ENCODE measurements around the gene MET. TPM values are rescaled to one million over a fixed set of nuclear protein-coding genes. Genes with fewer than 3 reads are reported as not detected.
"Not testable (repeated sequence)": the region's sequence is repeated elsewhere in the genome, so short reads cannot be mapped to it uniquely, and the experiment has no call there.

MET gene
- 1 to 10 TPM in 1 of 2 donors, under 1 TPM in 1; 0.33 to 3.6 TPM for total RNA-seq

DNA sequence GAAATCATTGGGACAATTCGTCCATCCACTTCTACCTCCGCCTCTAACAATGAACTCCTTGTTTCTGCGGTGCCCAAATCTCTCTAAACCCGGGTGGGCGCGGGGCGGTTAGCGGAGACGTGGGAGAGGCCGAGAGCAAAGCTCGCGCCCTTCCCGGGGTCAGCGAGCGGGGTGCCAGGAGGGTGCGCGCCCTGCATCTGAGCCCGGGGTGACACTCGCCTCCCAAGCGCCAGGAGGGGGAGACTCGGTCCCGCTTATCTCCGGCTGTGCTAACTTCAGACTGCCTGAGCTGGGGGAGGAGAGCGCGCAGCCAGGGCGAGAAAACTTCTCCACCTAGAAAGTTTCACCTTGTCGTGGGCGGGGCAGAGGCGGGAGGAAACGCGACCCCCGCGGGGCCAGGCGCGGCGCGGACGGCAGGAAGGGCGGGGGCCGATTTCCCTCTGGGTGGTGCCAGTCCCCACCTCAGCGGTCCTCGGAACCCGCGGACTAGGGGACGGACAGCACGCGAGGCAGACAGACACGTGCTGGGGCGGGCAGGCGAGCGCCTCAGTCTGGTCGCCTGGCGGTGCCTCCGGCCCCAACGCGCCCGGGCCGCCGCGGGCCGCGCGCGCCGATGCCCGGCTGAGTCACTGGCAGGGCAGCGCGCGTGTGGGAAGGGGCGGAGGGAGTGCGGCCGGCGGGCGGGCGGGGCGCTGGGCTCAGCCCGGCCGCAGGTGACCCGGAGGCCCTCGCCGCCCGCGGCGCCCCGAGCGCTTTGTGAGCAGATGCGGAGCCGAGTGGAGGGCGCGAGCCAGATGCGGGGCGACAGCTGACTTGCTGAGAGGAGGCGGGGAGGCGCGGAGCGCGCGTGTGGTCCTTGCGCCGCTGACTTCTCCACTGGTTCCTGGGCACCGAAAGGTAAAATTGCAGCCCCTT is at the start of gene MET:
MET (plus strand) TSS at position 516 of the 915 bp plus-strand sequence. CDS start 26,889 bp downstream, outside the sequence.
- no peak within 1 kb of the TSS for H3K27ac Mint-ChIP-seq
- no peaks in the 10 kb centered on the region for H3K36me3 Mint-ChIP-seq
- ATAC-seq = peak; percentile 85 to 87
- H3K4me1 Mint-ChIP-seq (ENCODE audit: low read depth in 2 of 2) = peaks cover 0 to 7% of the 10 kb centered on the region in 2 donors
- H3K4me3 Mint-ChIP-seq = peak within 1 kb of the TSS; percentile 55
- DNase-seq (ENCODE audit: low spot score) = no peak
- H3K9me3 Mint-ChIP-seq = no peaks in the 10 kb centered on the region
- peaks cover 33 to 62% of the 10 kb centered on the region in 2 donors for H3K27me3 Mint-ChIP-seq

DNA sequence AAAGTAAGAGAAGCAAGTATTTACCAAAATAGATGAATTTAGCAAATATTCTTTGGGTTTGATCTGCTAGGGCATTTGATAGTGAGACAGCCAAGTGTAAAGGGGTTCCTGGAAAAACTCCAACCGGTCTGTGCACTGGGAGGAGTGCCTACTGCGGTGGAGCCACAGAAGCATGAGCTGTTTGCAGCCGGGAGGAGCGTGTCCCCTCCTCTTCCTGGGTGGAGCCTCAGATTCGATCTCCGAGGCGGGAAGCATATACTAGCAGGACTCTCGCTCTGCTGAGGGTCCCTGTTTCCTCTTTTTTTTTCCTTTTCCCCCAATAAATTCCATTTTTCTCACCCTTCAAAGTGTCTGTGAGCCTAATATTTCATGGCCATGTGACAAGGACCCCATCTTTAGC is 45.1 kb upstream of the MET start:
- no peak overlapping the region for H3K27ac Mint-ChIP-seq
- H3K27me3 Mint-ChIP-seq = peaks cover 15 to 19% of the 10 kb centered on the region in 2 donors
- H3K4me3 Mint-ChIP-seq = no peak overlapping the region
- ATAC-seq = no peak
- no peaks in the 10 kb centered on the region for H3K36me3 Mint-ChIP-seq
- no peaks in the 10 kb centered on the region for H3K9me3 Mint-ChIP-seq
- DNase-seq (ENCODE audit: low spot score) = no peak
- H3K4me1 Mint-ChIP-seq (ENCODE audit: low read depth in 2 of 2) = no peaks in the 10 kb centered on the region

DNA sequence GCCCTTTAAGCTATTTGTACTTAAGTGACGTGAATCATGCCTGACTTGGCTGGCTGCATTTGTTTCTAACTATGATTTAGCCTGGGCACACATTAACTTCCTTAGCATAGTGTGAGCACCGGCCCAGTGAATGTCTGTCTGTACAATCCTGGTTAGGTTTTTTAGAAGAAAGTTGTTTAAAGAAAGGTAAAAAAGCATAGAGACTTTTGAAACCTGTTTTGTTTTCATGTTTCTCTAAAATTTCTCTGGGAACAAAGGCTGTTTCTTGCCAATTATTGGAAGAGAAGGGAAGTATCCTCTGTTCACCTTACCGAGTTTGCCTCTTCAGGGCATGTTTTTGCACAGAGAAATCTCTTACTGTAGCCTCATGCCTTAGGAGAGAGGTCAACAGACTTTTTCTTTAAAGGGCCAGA is 42.9 kb upstream of the MET start:
- Mint-ChIP-seq H3K27ac (no peak overlapping the region), H3K36me3 (no peaks in the 10 kb centered on the region), H3K9me3 (no peaks in the 10 kb centered on the region), H3K4me3 (no peak overlapping the region), H3K4me1 (ENCODE audit: low read depth in 2 of 2) (no peaks in the 10 kb centered on the region), H3K27me3 (peaks cover 13 to 15% of the 10 kb centered on the region in 2 donors)
- no peak for ATAC-seq
- DNase-seq (ENCODE audit: low spot score) = no peak

DNA sequence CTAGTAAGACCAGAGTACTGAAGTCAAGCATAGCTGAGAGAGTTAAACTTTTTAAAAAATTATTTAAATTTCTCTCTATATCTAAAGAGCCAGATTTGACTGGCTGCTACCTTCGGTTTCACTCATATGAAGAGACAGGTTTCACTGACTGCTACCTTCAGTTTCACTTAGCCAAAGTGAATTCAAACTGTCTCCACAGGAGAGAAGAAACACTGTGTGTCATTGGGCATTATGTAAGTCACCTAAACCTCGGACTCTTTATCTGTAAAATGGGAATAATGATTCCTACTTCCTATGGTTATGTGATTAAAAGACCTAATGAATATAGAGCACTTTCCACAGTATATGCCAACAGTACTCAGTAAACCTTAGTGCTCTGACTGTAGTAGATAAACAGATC is 41.6 kb upstream of the MET start:
- Mint-ChIP-seq H3K36me3 (no peaks in the 10 kb centered on the region), H3K9me3 (no peaks in the 10 kb centered on the region), H3K27ac (no peak overlapping the region), H3K4me3 (no peak overlapping the region), H3K4me1 (ENCODE audit: low read depth in 2 of 2) (no peaks in the 10 kb centered on the region), H3K27me3 (peaks cover 10 to 15% of the 10 kb centered on the region in 2 donors)
- ATAC-seq = peak in 1 of 2 donors; percentile 75
- no peak for DNase-seq (ENCODE audit: low spot score)

DNA sequence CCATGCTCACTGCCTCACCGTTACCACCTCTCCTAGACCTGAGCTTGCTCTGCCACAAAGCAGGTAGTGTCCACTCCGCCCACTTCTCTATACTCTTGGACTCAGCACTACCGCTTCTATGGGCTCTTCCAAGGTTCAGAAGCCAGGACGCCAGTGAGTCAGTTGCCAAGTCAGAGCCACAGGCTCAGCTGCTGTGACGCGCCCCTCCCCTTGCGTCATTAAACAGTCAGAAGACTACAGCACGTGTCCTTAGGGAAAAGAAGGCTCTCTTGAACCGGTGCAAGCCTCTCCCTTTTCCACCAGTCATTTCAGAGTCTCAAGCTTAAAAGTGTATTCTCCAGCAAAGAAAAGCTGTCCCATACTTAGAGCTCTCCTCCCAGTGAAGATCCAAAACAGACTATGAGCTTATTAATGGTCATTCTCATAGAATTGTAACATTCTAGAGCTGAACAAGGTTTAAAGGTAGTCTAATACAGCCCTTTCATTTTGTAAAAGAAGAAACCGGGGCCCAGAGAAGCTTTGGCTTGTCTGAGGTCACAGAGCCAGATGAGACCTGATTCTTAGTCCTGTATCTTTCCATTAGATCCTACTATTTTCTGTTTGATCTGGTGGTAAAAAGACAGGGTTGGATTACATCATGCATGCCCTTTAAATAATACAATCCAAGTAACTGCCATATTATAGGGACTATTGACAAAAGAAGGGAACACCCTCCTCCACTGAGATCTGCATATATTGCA is 40.9 kb upstream of the MET start:
- peaks cover 3 to 10% of the 10 kb centered on the region in 2 donors for H3K27me3 Mint-ChIP-seq
- H3K4me1 Mint-ChIP-seq (ENCODE audit: low read depth in 2 of 2) = no peaks in the 10 kb centered on the region
- DNase-seq (ENCODE audit: low spot score) (no peak), ATAC-seq (peak in 1 of 2 donors; percentile 26)
- H3K4me3 Mint-ChIP-seq = peak overlapping the region; percentile 6
- H3K27ac Mint-ChIP-seq = no peak overlapping the region
- H3K9me3 Mint-ChIP-seq = no peaks in the 10 kb centered on the region
- no peaks in the 10 kb centered on the region for H3K36me3 Mint-ChIP-seq

DNA sequence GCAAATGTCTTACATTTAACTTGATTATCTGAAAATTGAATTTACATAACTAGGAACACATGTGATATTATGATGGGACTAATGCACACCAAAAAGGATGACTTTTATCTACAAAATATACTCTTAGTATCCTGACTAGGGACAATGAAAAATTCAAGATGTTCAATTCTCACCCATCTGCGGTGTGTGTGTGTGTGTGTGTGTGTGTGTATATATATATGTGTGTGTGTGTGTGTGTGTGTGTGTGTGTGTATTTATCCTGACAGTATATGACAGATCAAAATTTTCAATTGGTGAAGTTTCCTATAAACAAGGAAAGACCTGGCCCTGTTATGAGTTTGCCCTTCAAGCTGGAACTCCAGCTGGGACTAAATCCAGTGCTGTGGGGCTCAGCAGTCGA is 40.3 kb upstream of the MET start:
- no peak overlapping the region for H3K4me3 Mint-ChIP-seq
- H3K4me1 Mint-ChIP-seq (ENCODE audit: low read depth in 2 of 2) = no peaks in the 10 kb centered on the region
- DNase-seq (ENCODE audit: low spot score) (no peak), ATAC-seq (no peak)
- no peaks in the 10 kb centered on the region for H3K36me3 Mint-ChIP-seq
- peaks cover 0 to 7% of the 10 kb centered on the region in 2 donors for H3K27me3 Mint-ChIP-seq
- H3K27ac Mint-ChIP-seq = no peak overlapping the region
- H3K9me3 Mint-ChIP-seq = no peaks in the 10 kb centered on the region

DNA sequence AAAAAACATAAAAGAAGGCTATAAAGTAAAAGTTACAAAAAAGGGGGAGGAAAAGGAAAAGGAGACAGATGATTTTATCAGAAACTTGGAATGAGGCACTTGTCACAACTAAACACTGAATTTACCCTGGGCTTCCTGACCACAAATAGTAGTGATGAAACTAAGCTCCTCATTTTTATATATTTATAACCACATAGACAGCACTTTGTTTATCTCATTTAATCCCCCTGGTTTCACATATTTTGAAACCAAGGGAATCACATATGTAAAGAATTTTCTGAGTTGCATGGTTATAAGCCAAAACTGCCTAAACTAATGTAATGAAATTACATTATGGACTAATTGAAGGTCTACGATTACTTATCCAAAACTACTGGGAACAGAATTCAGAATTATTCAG is 39.6 kb upstream of the MET start:
- Mint-ChIP-seq H3K9me3 (no peaks in the 10 kb centered on the region), H3K4me1 (ENCODE audit: low read depth in 2 of 2) (no peaks in the 10 kb centered on the region), H3K36me3 (no peaks in the 10 kb centered on the region), H3K27ac (no peak overlapping the region), H3K27me3 (peaks cover 5 to 7% of the 10 kb centered on the region in 2 donors), H3K4me3 (no peak overlapping the region)
- no peak for ATAC-seq
- DNase-seq (ENCODE audit: low spot score) = no peak

DNA sequence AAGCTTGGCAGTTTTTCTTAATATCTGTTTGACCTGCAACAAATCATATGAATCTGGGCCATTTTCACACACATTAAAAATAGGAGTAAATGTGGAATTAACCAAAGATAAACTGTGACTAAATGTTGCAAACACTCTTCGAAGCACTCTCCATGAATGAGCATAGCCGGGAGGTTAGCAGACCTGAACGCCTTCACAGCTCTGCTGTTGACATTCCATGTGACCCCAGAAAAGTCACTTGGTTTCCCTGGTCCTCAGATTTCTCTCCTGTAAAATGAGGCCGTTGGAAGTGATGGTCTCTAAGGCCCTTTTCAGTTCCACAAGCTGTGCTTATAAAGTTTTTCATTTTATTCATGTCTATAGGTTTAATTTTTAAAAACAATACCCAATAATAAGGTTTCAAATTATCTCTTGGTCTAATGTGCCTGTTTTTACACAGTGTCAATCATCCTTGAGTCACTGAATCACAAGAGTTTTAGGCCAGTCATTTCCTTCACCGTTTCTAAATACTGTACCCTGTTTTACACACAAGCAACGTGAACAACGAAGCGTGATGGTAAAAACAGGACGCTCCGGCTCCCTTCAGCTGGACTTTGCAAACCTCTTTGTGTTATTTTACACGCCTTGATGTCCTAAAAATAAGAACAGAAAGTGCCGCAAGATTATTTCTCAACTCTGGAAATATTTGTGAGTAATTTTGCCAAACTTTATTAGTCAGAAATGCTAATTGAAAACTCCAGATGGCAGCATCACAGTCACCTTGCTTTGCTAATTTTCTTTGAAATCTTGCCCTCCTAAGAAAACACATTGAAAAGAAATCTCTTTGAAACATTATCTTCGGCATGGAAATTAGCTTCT is 38.6 kb upstream of the MET start:
- H3K27me3 Mint-ChIP-seq = peaks cover 5 to 7% of the 10 kb centered on the region in 2 donors
- H3K9me3 Mint-ChIP-seq = no peaks in the 10 kb centered on the region
- H3K4me3 Mint-ChIP-seq = no peak overlapping the region
- H3K27ac Mint-ChIP-seq = no peak overlapping the region
- peak in 1 of 2 donors; percentile 50 for ATAC-seq
- no peaks in the 10 kb centered on the region for H3K36me3 Mint-ChIP-seq
- DNase-seq (ENCODE audit: low spot score) = no peak
- H3K4me1 Mint-ChIP-seq (ENCODE audit: low read depth in 2 of 2) = no peaks in the 10 kb centered on the region

DNA sequence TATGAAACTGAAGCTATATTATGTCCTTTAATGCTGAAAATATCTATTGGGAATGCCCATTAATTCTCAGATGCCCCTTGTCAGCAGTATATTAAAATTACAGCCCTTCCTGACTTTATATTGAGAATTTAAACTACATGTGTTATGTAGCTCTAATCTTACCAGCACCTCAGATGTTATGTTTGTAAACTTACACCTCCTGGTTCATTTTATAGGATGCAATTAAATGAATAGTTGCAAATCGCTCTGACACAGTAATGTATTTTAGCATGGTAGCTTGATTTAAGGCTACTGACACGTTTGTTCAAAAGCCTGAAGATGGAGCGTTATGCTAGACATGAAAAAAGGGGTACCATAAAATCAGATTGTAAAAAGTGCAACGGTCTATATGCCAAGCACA is 35.0 kb upstream of the MET start:
- no peaks in the 10 kb centered on the region for H3K4me1 Mint-ChIP-seq (ENCODE audit: low read depth in 2 of 2)
- no peak for ATAC-seq
- no peaks in the 10 kb centered on the region for H3K36me3 Mint-ChIP-seq
- no peaks in the 10 kb centered on the region for H3K9me3 Mint-ChIP-seq
- no peak overlapping the region for H3K27ac Mint-ChIP-seq
- no peak for DNase-seq (ENCODE audit: low spot score)
- H3K27me3 Mint-ChIP-seq = peaks cover 3 to 5% of the 10 kb centered on the region in 2 donors
- no peak overlapping the region for H3K4me3 Mint-ChIP-seq

DNA sequence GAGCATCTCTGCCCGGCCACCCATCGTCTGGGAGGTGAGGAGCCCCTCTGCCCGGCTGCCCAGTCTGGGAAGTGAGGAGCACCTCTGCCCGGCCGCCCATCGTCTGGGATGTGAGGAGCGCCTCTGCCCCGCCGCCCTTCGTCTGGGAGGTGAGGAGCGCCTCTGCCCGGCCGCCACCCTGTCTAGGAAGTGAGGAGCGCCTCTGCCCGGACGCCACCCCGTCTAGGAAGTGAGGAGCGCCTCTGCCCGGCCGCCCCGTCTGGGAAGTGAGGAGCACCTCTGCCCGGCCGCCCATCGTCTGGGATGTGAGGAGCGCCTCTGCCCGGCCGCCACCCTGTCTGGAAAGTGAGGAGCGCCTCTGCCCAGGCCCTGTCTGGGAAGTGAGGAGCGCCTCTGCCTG is 33.4 kb upstream of the MET start:
- DNase-seq (ENCODE audit: low spot score); ATAC-seq; H3K9me3 Mint-ChIP-seq; H3K4me3 Mint-ChIP-seq; H3K27me3 Mint-ChIP-seq; H3K27ac Mint-ChIP-seq; H3K36me3 Mint-ChIP-seq; H3K4me1 Mint-ChIP-seq (ENCODE audit: low read depth in 2 of 2): not testable (repeated sequence)

DNA sequence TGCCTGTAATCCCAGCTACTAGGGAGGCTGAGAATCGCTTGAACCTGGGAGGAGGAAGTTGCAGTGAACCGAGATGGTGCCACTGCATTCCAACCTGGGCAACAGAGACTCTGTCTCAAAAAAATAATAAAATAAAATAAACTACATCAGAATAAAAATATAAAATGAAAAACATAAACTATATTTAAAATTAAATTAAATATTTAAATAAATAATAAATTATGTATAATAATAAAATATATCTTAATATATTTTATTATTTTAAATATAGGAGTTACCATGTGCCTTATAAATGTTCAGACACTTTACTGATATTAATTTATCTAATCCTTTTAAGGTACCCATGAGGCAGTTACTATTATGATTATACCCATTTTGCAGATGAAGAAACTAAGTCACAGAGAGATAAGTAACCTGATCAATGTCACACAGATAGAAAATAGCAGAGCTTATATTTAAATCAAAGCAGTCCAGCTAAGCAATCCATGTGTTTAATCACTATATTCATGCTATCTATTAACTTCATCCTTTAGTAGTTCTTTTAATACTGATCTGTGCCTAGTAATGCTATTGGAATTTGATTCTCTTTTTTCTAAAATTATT is 30.3 kb upstream of the MET start:
- no peaks in the 10 kb centered on the region for H3K4me1 Mint-ChIP-seq (ENCODE audit: low read depth in 2 of 2)
- H3K27me3 Mint-ChIP-seq = peaks cover 8 to 13% of the 10 kb centered on the region in 2 donors
- H3K36me3 Mint-ChIP-seq = no peaks in the 10 kb centered on the region
- ATAC-seq (no peak), DNase-seq (ENCODE audit: low spot score) (no peak)
- no peak overlapping the region for H3K4me3 Mint-ChIP-seq
- H3K27ac Mint-ChIP-seq = no peak overlapping the region
- H3K9me3 Mint-ChIP-seq = no peaks in the 10 kb centered on the region

DNA sequence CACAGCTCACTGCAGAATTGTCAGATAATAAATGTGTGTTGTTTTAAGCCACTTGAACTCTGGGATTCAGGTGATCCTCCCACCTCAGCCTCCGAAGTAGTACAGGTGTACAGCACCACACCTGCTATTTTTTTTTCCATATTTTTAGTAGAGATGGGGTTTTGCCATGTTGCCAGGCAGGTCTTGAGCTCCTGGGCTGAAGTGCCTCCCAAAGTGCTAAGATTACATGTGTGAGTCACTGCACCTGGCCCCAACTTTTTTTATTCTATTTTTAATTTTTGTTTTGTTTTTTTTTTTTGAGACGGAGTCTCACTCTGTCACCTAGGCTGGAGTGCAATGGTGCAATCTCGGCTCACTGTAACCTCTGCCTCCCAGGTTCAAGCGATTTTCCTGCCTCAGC is 28.8 kb upstream of the MET start:
- not testable (repeated sequence) for H3K9me3 Mint-ChIP-seq; H3K36me3 Mint-ChIP-seq; H3K27ac Mint-ChIP-seq; H3K4me1 Mint-ChIP-seq (ENCODE audit: low read depth in 2 of 2); DNase-seq (ENCODE audit: low spot score); H3K4me3 Mint-ChIP-seq; ATAC-seq; H3K27me3 Mint-ChIP-seq

DNA sequence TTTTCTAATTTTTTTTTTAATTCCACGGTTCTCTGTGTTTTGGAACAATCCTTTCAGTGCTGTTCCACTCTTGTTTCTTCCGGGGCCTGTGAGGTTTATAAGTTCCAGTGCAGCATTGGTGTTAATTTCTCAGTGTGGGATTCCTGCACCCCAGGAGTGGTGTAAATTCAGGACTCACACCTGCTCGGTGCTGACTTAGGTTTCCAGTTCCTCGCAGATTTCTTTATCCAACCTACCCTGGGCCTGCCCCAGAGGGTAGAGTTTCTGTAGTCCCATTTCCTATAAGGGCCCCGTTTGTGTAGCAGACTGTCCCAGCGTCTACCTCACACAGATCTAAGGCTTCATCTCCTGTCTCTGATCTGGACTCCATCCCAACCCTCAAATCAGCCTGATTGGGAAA is 27.4 kb upstream of the MET start:
- ATAC-seq (no peak), DNase-seq (ENCODE audit: low spot score) (no peak)
- H3K4me1 Mint-ChIP-seq (ENCODE audit: low read depth in 2 of 2) = no peaks in the 10 kb centered on the region
- H3K4me3 Mint-ChIP-seq = no peak overlapping the region
- H3K27me3 Mint-ChIP-seq = peaks cover 8% of the 10 kb centered on the region in 2 donors
- no peak overlapping the region for H3K27ac Mint-ChIP-seq
- H3K36me3 Mint-ChIP-seq = no peaks in the 10 kb centered on the region
- no peaks in the 10 kb centered on the region for H3K9me3 Mint-ChIP-seq

All from natural killer cell treated with Interleukin-12 subunit alpha and Interleukin-12 subunit beta and Interleukin-15 and Interleukin-18, amount 100 ng/mL, for 72 hours (primary cell).